ENCODE results near the gene PTS.

PTS gene

DNA sequence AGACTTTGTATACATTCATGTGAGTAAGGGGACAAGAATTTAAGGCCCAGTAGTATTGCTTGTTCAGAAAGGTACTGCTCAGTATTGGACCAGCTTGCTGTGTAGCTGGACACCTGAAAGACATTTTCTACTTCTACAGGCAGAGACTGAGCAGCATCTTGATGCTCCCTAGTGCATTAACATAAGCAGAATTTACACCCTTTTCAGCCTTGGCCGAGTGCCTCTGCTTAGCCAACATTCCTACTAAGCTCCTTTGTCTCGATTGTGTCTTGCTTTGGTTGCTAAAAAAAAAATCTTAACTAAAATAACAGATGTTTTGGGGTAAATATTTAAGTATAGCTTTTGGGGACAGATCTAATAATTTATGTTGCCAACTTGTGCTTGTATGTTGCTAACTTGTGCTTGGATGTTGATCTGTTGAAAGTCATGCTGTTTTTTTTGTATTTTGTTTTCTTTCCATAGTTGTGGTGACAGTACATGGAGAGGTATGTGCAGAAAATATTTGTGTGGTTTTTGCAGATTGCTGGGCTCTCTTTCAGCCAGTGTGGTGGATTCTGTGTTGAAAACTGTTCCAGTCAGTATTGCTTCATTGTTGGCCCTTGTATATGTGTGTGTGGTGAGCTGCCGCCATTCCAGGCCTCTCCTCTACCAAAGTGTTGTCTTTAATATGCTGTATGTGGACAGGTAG, 3.7 kb downstream of the PTS start:
- FAIRE-seq (no peak), DNase-seq (ENCODE audit: insufficient read length, low spot score) (no peak)
- TF ChIP-seq TAF1 (IDR thresholded peaks at IDR 0.05; ENCODE audit: low read depth, low read length) (no peak), SPI1 (IDR thresholded peaks at IDR 0.05; ENCODE audit: low read depth, low read length) (no peak), POLR2AphosphoS5 (IDR thresholded peaks at IDR 0.05; ENCODE audit: low read depth, low read length) (no peak), POU2F2 (IDR thresholded peaks at IDR 0.05; ENCODE audit: low read depth, low read length) (no peak), POLR2A (IDR thresholded peaks at IDR 0.05; ENCODE audit: low read depth, low read length) (no peak), PAX5 (IDR thresholded peaks at IDR 0.05; ENCODE audit: insufficient read depth, low read length, severe bottlenecking) (no peak)

GRCh38 chr11:112231952-112232351, 5.7 kb downstream of the PTS start:
- TF ChIP-seq TAF1 (IDR thresholded peaks at IDR 0.05; ENCODE audit: low read depth, low read length), result no peak
- TF ChIP-seq PAX5 (IDR thresholded peaks at IDR 0.05; ENCODE audit: insufficient read depth, low read length, severe bottlenecking), result no peak
- TF ChIP-seq SPI1 (IDR thresholded peaks at IDR 0.05; ENCODE audit: low read depth, low read length), result no peak
- no peak for TF ChIP-seq POU2F2 (IDR thresholded peaks at IDR 0.05; ENCODE audit: low read depth, low read length)
- no peak for TF ChIP-seq POLR2AphosphoS5 (IDR thresholded peaks at IDR 0.05; ENCODE audit: low read depth, low read length)
- no peak for TF ChIP-seq POLR2A (IDR thresholded peaks at IDR 0.05; ENCODE audit: low read depth, low read length)
- FAIRE-seq (no peak), DNase-seq (ENCODE audit: insufficient read length, low spot score) (no peak)

DNA sequence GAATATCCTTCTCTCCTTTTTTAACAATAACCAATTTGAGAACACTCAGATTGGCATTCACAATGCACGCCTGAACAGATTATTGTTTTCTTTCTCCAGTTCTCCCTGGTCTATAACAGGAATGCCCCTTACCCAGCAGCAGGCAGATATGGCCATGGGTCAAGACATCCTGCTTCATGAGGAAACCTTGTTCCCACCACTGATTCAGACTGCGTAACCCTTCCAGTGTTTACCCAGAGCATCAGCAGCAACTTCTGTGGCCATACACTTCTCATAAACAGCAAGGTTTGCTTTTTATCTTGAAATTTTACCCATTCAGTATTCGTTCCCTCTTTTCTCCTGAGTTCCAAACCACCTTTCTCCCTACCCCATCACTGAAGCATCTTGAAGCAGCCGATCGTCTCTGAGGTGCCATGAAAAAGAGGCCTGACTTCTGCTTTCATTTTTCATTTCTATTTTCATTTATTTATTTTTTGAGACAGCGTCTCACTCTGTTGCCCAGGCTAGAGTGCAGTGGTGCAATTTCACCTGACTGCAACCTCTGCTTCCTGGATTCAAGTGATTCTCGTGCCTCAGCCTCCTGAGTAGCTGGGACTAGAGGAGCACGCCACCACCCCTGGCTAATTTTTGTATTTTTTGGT, 9.6 kb downstream of the PTS start:
- TF ChIP-seq SPI1 (IDR thresholded peaks at IDR 0.05; ENCODE audit: low read depth, low read length), result 0 out of 2 replicates have a peak, but pooled peaks have one; percentile 2
- TF ChIP-seq TAF1 (IDR thresholded peaks at IDR 0.05; ENCODE audit: low read depth, low read length), result no peak
- DNase-seq (ENCODE audit: insufficient read length, low spot score) (no peak), FAIRE-seq (peak; percentile 89)

GRCh38 chr11:112237451-112237850, 11.2 kb downstream of the PTS start:
- TF ChIP-seq TAF1 (IDR thresholded peaks at IDR 0.05; ENCODE audit: low read depth, low read length), result no peak
- TF ChIP-seq SPI1 (IDR thresholded peaks at IDR 0.05; ENCODE audit: low read depth, low read length), result no peak
- no peak for TF ChIP-seq POLR2AphosphoS5 (IDR thresholded peaks at IDR 0.05; ENCODE audit: low read depth, low read length)
- no peak for TF ChIP-seq POU2F2 (IDR thresholded peaks at IDR 0.05; ENCODE audit: low read depth, low read length)
- TF ChIP-seq PAX5 (IDR thresholded peaks at IDR 0.05; ENCODE audit: insufficient read depth, low read length, severe bottlenecking), result no peak
- TF ChIP-seq POLR2A (IDR thresholded peaks at IDR 0.05; ENCODE audit: low read depth, low read length), result no peak
- FAIRE-seq (no peak), DNase-seq (ENCODE audit: insufficient read length, low spot score) (no peak)

GRCh38 chr11:112238041-112238440, 11.8 kb downstream of the PTS start:
- FAIRE-seq (no peak), DNase-seq (ENCODE audit: insufficient read length, low spot score) (no peak)
- TF ChIP-seq SPI1 (IDR thresholded peaks at IDR 0.05; ENCODE audit: low read depth, low read length), result no peak
- no peak for TF ChIP-seq POU2F2 (IDR thresholded peaks at IDR 0.05; ENCODE audit: low read depth, low read length)
- TF ChIP-seq TAF1 (IDR thresholded peaks at IDR 0.05; ENCODE audit: low read depth, low read length), result no peak
- TF ChIP-seq POLR2AphosphoS5 (IDR thresholded peaks at IDR 0.05; ENCODE audit: low read depth, low read length), result no peak
- no peak for TF ChIP-seq POLR2A (IDR thresholded peaks at IDR 0.05; ENCODE audit: low read depth, low read length)
- TF ChIP-seq PAX5 (IDR thresholded peaks at IDR 0.05; ENCODE audit: insufficient read depth, low read length, severe bottlenecking), result no peak

DNA sequence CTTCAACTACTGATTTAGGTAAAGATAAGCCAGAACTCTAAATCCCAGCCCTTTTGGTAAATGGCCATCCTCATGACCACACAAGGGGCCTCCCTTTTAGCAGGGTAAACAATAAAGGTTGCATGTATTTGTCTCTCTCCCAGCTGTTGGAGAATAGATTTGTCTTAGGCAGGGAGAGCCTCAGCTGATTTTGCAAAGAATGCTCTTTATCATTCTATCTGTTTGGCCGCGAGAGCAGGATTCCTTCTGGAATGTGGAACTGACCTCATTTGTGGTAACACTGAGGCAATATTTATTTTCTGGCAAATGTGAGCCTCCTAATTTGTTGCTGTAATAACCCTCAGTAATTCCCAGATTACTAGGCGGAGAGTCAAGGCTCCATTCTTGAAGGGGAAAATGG, 15.3 kb downstream of the PTS start:
- DNase-seq (ENCODE audit: insufficient read length, low spot score), result no peak
- TF ChIP-seq TAF1 (IDR thresholded peaks at IDR 0.05; ENCODE audit: low read depth, low read length), result no peak
- no peak for TF ChIP-seq POLR2AphosphoS5 (IDR thresholded peaks at IDR 0.05; ENCODE audit: low read depth, low read length)
- no peak for TF ChIP-seq SPI1 (IDR thresholded peaks at IDR 0.05; ENCODE audit: low read depth, low read length)
- TF ChIP-seq PAX5 (IDR thresholded peaks at IDR 0.05; ENCODE audit: insufficient read depth, low read length, severe bottlenecking), result no peak
- TF ChIP-seq POLR2A (IDR thresholded peaks at IDR 0.05; ENCODE audit: low read depth, low read length), result no peak
- TF ChIP-seq POU2F2 (IDR thresholded peaks at IDR 0.05; ENCODE audit: low read depth, low read length), result no peak
- no peak for FAIRE-seq

DNA sequence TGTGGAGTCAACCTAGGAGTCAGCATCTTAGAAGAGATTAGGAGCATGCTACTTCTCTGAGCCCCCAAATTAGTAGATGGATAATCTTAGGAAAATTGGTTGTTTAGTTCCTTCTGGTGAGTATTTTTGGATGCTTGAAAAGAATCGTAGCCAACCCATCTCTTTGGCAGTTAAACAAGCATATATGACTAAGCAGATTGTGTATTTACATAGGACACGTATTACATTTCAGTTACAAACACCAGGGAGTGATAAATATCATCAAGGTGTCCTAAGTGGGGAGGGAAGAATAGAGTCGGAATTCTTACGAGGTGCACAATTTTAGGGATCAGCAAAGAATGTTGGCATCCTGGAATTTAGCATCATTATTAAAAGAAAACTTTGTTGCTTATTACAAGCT, 21.0 kb downstream of the PTS start:
- no peak for TF ChIP-seq POLR2AphosphoS5 (IDR thresholded peaks at IDR 0.05; ENCODE audit: low read depth, low read length)
- no peak for TF ChIP-seq POLR2A (IDR thresholded peaks at IDR 0.05; ENCODE audit: low read depth, low read length)
- no peak for TF ChIP-seq SPI1 (IDR thresholded peaks at IDR 0.05; ENCODE audit: low read depth, low read length)
- TF ChIP-seq POU2F2 (IDR thresholded peaks at IDR 0.05; ENCODE audit: low read depth, low read length), result no peak
- no peak for TF ChIP-seq TAF1 (IDR thresholded peaks at IDR 0.05; ENCODE audit: low read depth, low read length)
- TF ChIP-seq PAX5 (IDR thresholded peaks at IDR 0.05; ENCODE audit: insufficient read depth, low read length, severe bottlenecking), result no peak
- FAIRE-seq (no peak), DNase-seq (ENCODE audit: insufficient read length, low spot score) (no peak)

- TF ChIP-seq POU2F2 (IDR thresholded peaks at IDR 0.05; ENCODE audit: low read depth, low read length) (no peak), POLR2AphosphoS5 (IDR thresholded peaks at IDR 0.05; ENCODE audit: low read depth, low read length) (no peak), TAF1 (IDR thresholded peaks at IDR 0.05; ENCODE audit: low read depth, low read length) (no peak), PAX5 (IDR thresholded peaks at IDR 0.05; ENCODE audit: insufficient read depth, low read length, severe bottlenecking) (no peak), POLR2A (IDR thresholded peaks at IDR 0.05; ENCODE audit: low read depth, low read length) (no peak), SPI1 (IDR thresholded peaks at IDR 0.05; ENCODE audit: low read depth, low read length) (no peak)
- FAIRE-seq (no peak), DNase-seq (ENCODE audit: insufficient read length, low spot score) (no peak)
Observed at GRCh38 chr11:112248201-112248600, 22.0 kb downstream of the PTS start.

DNA sequence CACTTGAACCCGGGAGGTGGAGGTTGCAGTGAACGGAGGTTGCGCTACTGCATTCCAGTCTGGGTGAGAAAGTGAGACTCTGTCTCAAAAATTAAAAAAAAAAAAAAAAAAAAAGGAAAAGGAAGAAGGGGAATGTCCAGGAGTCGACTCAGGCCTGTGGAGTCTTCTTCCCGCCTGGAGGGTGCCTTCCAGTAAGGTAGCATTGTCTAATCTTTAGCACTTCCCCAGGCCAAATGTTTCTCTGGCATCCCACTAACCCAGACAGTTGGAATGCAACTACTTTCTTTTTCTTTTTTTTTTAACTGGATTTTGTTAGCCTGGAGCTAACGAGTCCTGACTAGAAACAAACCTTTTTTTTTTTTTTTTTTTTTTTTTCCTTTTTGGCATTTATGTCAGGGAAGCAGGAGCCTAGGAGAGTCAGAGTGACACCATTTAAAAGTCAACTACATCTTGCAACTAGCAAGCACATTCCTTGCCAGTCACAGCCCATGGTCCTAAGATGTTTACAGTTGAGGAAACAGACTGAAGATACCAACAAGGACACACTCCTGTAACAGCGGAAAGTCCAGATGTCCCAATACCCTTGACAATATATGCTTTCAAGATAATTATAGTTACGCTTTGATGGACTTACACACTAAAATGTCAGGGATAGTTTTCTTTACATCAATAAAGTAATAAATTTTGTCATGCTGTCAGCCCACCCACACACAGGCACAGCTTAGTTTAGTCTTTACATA, 23.8 kb downstream of the PTS start:
- TF ChIP-seq PAX5 (IDR thresholded peaks at IDR 0.05; ENCODE audit: insufficient read depth, low read length, severe bottlenecking) (no peak), POLR2AphosphoS5 (IDR thresholded peaks at IDR 0.05; ENCODE audit: low read depth, low read length) (no peak), POU2F2 (IDR thresholded peaks at IDR 0.05; ENCODE audit: low read depth, low read length) (no peak), SPI1 (IDR thresholded peaks at IDR 0.05; ENCODE audit: low read depth, low read length) (no peak), TAF1 (IDR thresholded peaks at IDR 0.05; ENCODE audit: low read depth, low read length) (no peak), POLR2A (IDR thresholded peaks at IDR 0.05; ENCODE audit: low read depth, low read length) (no peak)
- no peak for FAIRE-seq
- DNase-seq (ENCODE audit: insufficient read length, low spot score), result no peak
